ENCODE results near the gene TRPV6. TPM values are rescaled to one million over a fixed set of nuclear protein-coding genes. Genes with fewer than 3 reads are reported as not detected.

The TRPV6 gene
- total and polyA plus RNA-seq, 10 donors = 0.05 to 0.32 (median 0.25) TPM; not detected in 3

GRCh38 chr7:142867398-142868187 lies 18.0 kb downstream of the TRPV6 start:
- no peak for DNase-seq

GRCh38 chr7:142867097-142867378 lies 18.5 kb downstream of the TRPV6 start:
- Histone ChIP-seq H3K4me1 (peaks cover 0 to 5% (median 0%) of the 10 kb centered on the region in 6 donors), H3K36me3 (peaks cover 0 to 76% (median 12%) of the 10 kb centered on the region in 6 donors), H3K9me3 (no peaks in the 10 kb centered on the region), H3K27ac (no peak overlapping the region), H3K4me3 (no peak overlapping the region), H3K27me3 (replicated peaks in 1 of 7) (no peaks in the 10 kb centered on the region)
- intact Hi-C loops (cut with DNase I; ENCODE audit: low total_unique reads) = no loop called here
- TF ChIP-seq CTCF (IDR thresholded peaks at IDR 0.05 in 8 of 11, conservative IDR thresholded peaks at IDR 0.05 in 3 of 11) = no peak
- TF ChIP-seq POLR2AphosphoS5 (IDR thresholded peaks at IDR 0.05) = no peak
- TF ChIP-seq POLR2A (IDR thresholded peaks at IDR 0.05) = no peak
- WGBS, 5 donors = 67 to 88% (median 73%) methylated on average over 4 of the region's 4 CpGs
- no peak for DNase-seq

More at GRCh38 chr7:142867398-142868187, 18.0 kb downstream of the TRPV6 start:
- TF ChIP-seq CTCF (IDR thresholded peaks at IDR 0.05 in 8 of 11, conservative IDR thresholded peaks at IDR 0.05 in 3 of 11) = no peak
- TF ChIP-seq POLR2AphosphoS5 (IDR thresholded peaks at IDR 0.05) = no peak
- no peak for TF ChIP-seq POLR2A (IDR thresholded peaks at IDR 0.05)
- Histone ChIP-seq H3K4me1 (peaks cover 0 to 5% (median 0%) of the 10 kb centered on the region in 6 donors), H3K27me3 (replicated peaks in 1 of 7) (no peaks in the 10 kb centered on the region), H3K36me3 (peaks cover 0 to 72% (median 12%) of the 10 kb centered on the region in 6 donors), H3K4me3 (no peak overlapping the region), H3K9me3 (no peaks in the 10 kb centered on the region), H3K27ac (no peak overlapping the region)
- intact Hi-C loops (cut with DNase I; ENCODE audit: low total_unique reads) = no loop called here
- WGBS, 5 donors = 73 to 80% (median 79%) methylated on average over 10 to 18 of the region's 18 CpGs

- Histone ChIP-seq H3K27me3 (replicated peaks in 1 of 7) (no peaks in the 10 kb centered on the region), H3K4me1 (peaks cover 0 to 5% (median 0%) of the 10 kb centered on the region in 6 donors), H3K36me3 (peaks cover 0 to 76% (median 12%) of the 10 kb centered on the region in 6 donors), H3K27ac (no peak overlapping the region), H3K9me3 (no peaks in the 10 kb centered on the region), H3K4me3 (no peak overlapping the region)
- 76 to 81% (median 78%) methylated on average over 10 to 18 of the region's 18 CpGs for WGBS, 5 donors
- no peak for DNase-seq
- intact Hi-C loops (cut with DNase I; ENCODE audit: low total_unique reads) = no loop called here
- TF ChIP-seq POLR2A (IDR thresholded peaks at IDR 0.05) (no peak), CTCF (IDR thresholded peaks at IDR 0.05 in 8 of 11, conservative IDR thresholded peaks at IDR 0.05 in 3 of 11) (peak in 10 of 11 experiments; percentile 13 to 62 (median 42))
Observed at GRCh38 chr7:142866361-142867096, 19.0 kb downstream of the TRPV6 start.

GRCh38 chr7:142865766-142866165 lies 19.8 kb downstream of the TRPV6 start:
- H3K4me3 ChIP-seq = no peak overlapping the region
- TF ChIP-seq CTCF (IDR thresholded peaks at IDR 0.05 in 8 of 11, conservative IDR thresholded peaks at IDR 0.05 in 3 of 11) = no peak
- TF ChIP-seq POLR2A (IDR thresholded peaks at IDR 0.05) = no peak
- no peak for TF ChIP-seq POLR2AphosphoS5 (IDR thresholded peaks at IDR 0.05)
- peaks cover 0 to 5% (median 0%) of the 10 kb centered on the region in 6 donors for H3K4me1 ChIP-seq
- no peak for DNase-seq
- H3K27me3 ChIP-seq (replicated peaks in 1 of 7) = no peaks in the 10 kb centered on the region
- no peak overlapping the region for H3K27ac ChIP-seq
- peaks cover 0 to 75% (median 9%) of the 10 kb centered on the region in 6 donors for H3K36me3 ChIP-seq
- intact Hi-C loops (cut with DNase I; ENCODE audit: low total_unique reads) = no loop called here
- H3K9me3 ChIP-seq = no peaks in the 10 kb centered on the region
- WGBS, 5 donors = 35 to 56% (median 46%) methylated on average over 13 of the region's 13 CpGs
